ENCODE data around the gene RNF26.

RNF26 gene

DNA sequence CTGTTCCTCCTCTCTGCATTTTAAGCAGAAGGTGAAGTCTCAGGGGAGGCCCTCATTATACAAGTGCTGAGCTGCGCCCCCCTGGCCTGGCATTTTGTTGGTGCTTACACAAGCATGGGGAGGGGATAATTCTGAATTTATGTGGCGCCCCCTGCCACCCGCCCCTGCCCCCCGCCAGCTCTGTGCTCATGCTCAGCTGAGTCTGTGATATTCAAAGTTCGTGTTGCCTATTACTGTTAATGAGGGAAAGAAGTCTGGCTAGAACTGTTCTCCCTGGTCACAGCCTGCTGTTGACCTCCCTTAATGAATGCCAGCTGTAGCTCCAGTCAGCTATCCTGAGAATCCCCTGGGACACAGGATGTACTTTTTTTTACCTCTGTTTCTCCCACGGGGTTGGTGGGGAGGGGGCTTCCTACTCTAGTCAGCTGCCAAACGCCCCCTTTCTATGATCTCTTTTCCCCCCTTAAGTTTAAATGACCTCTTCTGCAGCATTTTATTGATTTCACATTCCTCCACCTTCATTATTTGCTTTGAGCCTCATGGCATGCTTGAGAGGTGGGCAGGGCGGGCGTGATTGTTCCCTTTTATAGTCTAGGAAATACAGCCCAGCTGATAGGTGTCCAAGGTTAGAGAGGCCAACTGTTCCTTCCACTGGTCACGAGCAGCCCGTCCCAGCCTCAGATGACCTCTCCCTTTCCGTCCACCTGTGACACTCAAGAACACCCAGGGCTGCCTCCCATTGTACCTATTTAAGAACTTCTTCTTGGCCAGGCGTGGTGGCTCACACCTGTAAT, 35.0 kb downstream of the RNF26 start:
- DNase-seq (ENCODE audit: low read depth in 1 of 2, low spot score in 1 of 2): no peak

DNA sequence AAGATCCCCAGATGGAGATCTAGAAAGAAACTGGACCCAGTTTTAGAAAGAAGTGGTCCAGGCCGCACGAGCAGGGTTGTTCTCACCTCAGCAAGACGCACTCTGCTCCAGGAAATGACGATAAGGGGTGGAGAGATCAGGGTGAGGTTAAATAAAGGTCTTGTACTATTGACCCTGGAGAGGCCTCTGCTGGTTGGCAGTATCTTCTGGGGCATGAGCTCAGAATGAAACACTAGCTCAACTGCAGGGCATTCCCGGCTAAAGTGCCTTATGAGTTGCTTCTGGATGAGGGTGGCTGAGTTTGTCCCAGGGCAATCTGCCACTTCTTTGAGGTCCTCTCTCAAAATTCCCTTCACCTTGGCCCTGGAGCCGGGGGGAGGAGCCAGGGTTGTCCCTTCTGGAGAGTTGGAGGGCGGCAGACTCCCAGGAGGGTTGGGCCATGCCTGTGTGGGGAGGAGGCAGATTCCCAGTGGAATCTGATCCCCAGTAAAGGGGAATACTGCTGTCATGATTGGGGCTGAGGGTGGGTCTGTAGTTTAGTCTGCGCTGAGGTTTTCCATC, 36.2 kb downstream of the RNF26 start:
- DNase-seq (ENCODE audit: low read depth in 1 of 2, low spot score in 1 of 2): no peak

DNA sequence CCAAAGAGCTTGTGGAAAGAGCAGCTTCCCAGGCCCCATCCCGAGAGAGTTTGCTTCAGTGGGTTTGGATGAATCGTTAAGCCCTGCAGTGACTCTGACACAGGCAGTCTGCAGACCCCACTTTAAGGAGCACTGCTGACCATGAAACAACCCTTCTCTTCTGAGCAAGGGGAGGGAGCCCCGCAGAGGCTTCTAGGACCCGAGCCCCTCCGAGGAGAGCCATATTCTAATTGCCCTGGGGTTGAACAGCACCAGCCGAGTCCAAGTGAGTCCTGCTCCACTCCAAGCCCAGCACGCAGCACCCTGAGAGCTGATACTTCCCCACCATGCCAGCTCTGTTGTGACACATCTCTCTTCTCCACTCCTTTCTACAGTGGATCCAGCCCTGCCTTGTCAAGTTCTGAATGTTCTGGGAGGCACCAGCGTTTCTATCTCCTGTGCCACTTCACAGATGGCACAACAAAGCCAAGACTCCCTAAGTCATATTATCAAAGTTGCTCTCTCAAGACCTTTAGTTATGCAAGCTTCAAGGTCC, 36.8 kb downstream of the RNF26 start:
- DNase-seq (ENCODE audit: low read depth in 1 of 2, low spot score in 1 of 2): no peak

DNA sequence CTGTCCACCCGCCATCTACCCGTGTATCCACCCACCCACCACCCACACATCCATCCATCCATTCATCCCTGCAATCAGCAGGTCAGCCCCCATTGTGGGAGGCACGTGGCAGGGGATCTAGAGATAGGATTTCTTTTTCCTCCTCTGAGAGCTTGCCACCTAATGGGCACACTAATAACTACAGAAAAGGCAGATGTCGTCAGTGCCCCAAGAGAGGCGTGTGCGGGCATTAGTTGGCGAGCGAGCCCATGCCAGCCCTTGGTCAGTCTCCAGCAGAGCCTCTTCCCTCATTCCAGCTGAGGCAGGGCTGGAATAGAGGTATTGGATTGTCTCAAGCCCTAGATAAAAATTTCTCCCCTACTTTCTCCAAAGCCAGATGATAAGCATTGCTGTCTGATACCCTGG, 37.5 kb downstream of the RNF26 start:
- DNase-seq (ENCODE audit: low read depth in 1 of 2, low spot score in 1 of 2): no peak

DNA sequence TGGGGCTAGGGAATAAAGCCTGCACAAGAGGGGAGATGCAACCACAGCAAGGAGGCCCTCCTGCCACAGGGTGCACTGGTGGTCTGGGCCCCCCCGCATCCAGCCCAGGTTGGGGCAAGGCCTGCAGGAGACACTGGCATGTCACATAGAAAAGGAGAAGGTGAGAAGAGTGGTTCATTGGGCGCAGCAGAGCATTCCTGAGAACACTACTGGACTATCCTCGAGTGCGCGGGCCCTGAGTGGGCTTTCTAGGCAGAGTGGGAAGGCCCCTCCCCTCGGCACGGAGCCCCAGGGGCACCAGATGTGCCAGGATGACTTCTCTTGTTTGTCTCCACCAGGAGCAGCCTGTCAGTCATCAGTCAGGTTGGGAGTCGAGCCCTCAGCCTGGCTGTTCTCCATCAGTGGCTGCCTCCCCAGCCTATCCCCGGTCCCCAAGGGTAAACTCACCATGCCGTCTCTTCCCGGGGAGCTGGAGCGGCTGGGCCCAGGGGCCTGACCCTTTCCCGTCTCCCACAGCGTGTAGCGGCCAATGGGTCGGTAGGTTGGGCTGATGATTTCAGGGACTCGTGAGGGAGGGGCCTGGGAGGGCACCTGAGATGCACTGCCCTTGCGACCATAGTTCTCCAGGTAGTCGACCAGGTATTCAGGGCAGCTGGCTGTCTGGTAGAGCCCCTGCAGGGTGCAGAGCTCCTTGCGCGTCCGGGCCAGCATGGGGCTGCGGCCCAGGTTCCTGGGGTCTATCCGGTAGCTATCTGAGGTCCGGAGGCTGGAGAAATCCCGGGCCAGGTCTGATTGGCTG, 38.1 kb downstream of the RNF26 start:
- no peak for DNase-seq (ENCODE audit: low read depth in 1 of 2, low spot score in 1 of 2)

DNA sequence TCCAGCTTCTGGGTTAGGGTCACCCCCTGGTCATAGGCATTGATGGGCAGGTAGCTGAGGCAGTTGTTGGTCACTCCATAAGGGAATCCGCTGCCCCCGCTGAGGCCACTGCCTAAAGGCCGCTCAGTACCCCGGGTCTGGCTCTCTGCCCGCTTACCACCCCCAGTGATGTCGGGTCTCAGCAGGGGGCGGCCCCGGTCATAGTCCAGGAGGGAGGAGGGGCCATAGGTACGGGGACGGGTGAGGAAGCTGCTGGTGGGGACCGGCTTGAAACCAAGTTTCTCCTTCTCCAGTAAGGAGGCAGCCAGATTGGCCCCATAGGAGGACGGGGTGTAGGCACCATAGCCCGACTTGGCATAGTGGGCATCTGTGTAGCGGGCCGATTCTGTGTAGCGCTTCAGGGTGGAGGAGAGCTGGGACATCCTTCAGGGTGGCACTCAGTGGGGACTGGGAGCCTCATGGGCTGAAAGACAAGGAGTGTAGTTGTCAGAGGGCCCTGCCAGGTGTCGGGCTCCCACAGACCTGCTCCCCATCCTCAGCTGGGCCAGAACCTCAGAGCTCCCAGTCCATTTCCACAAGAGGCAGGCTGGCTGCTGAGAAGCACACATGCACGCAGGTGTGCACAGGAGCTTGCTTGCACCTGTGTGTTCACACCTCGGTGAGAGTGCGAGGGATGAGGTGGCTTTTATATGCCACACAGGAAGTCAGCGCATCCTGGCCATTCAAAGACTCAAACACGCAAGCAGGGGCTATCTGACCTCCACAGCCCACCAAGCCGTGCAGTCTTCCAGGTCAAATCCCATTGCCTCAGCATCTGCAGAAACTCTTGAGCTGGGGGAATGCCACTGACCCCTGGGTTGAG, 39.0 kb downstream of the RNF26 start:
- no peak for DNase-seq (ENCODE audit: low read depth in 1 of 2, low spot score in 1 of 2)

DNA sequence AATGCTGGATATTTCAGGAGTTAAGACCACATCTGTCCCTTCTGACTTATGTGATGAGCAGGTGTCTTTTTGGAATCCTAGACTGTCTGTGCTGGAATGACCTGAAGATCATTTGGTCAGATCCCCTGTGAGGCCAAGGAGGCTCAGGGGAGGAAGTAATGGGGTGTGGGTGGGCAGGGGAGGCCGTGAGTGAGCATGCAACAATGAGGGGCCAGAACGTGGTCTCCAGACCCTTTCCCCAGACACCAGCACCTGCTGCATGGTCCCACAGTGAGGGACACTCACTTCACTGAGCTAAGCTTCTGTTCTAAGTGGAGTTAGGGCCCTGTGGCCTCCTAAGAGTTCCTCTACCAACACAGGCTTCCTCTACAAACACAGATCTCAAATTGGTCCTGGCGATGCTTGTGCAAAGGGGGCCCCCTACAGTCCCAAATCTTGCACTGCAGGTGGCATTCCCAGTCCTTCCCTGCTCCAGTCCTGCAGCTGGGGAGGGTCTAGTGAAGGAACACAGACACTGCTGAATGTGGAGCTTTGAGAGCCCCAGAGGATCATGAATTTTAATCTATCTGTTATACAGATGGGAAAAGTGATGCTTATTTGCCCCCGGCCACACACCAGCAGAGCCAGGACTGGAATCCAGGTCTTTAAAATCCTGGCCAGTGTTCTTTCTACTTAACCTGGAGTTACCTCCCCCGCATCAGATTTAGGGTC, 39.7 kb downstream of the RNF26 start:
- DNase-seq (ENCODE audit: low read depth in 1 of 2, low spot score in 1 of 2): no peak

DNA sequence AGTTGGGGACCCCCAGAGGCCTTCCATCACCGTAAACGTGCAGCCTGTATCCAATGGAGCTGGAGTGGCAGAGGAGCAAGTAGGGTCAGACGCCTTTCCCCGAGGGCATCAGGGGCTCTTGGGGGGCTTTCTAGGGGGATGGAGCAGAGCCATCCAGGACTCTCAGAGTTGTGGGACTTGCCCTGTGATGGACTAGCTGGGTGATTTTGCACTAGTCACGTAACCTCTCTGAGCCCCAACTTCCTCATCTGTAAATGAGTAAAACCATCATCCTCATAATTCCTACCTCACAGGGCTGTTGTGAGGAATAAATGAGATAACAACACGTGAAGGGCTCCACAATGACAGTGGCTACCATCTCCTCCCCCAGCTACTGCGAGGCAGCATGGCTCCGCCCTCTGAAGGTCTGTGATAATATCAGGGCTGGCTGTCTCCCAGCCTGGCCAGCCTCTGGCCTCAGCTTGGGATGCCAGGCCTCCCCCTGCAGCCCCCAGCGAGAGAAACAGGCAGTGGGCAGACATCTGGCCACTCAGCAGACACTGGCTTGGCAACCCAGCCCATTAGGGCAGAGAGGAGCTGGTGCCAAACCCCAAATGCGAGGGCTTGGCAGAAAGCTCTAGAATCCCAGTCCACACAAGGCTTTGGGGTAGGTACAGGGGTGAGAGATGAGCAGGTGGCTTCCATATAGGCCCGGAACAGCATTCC, 40.5 kb downstream of the RNF26 start:
- no peak for DNase-seq (ENCODE audit: low read depth in 1 of 2, low spot score in 1 of 2)

DNA sequence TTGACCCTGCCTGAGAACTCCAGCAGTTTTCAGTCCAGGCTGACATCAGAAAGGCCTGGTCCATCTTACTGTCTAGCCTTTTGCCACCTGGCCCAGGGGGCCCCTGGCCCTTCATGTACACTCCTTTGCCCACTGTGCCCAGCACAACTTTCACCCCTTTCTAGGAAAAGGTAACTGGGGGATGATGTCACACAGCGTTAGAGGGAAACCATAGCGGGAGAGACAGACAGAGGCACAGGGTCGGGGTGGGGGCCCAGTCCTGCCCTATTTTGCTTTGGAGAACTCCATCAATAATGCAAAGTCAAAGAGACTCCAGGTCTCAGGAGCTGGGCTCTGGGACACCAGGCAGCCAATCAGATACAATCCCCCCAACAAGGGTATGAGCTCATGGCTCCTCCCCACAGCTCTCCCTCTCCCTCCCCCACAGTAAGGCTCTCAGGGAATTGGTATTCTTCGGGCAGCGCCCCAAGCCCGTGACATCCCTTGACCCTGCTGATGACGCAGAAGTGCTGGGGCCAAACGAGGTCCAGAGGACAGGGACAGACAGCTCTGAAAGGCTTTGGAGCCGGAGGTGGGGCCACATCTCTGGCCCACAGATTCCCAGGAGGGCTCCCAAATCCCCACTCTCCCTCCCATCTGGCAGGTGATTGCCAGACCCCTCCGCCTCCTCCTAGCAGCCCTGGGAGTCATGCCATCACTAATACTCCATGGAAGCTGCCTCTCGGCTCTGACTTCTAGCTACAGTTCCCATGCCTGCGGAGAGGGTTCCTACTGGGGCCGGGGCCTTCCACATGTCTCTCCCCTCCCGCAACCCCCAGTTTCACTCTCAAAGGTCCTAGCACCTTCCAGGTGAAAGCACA, 41.2 kb downstream of the RNF26 start:
- DNase-seq (ENCODE audit: low read depth in 1 of 2, low spot score in 1 of 2): no peak

DNA sequence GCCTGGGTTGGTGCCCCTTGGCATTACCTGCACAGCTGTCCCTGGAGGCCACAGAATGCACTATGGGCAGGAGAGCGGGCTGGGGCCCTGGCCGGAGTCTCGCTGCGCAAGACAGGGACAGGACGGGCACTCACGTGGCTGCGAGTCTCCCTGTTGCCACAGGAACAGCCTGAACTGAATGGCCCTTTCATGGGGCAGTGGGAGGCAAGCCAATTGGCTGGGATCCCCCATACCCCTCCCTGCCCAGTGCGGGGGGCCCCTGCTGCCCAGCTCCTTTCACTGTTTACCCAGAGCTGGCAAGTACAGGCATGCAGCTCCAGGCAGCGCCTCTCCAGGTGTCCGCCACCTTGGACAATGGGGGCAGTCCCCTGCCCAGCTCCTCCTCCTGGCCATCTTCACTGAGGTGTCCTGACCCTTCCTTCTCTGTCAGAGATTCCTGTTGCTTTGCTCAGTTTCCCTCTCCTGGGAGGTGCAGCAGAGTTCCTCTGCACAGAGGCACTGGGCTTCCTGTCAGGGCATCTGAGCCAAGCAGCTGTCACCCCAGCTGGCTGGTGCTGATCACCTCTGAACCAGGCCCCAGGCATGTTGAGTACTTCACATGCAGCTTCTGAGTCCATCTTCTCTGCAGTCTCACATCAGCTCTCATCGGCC, 42.0 kb downstream of the RNF26 start:
- DNase-seq (ENCODE audit: low read depth in 1 of 2, low spot score in 1 of 2): no peak

DNA sequence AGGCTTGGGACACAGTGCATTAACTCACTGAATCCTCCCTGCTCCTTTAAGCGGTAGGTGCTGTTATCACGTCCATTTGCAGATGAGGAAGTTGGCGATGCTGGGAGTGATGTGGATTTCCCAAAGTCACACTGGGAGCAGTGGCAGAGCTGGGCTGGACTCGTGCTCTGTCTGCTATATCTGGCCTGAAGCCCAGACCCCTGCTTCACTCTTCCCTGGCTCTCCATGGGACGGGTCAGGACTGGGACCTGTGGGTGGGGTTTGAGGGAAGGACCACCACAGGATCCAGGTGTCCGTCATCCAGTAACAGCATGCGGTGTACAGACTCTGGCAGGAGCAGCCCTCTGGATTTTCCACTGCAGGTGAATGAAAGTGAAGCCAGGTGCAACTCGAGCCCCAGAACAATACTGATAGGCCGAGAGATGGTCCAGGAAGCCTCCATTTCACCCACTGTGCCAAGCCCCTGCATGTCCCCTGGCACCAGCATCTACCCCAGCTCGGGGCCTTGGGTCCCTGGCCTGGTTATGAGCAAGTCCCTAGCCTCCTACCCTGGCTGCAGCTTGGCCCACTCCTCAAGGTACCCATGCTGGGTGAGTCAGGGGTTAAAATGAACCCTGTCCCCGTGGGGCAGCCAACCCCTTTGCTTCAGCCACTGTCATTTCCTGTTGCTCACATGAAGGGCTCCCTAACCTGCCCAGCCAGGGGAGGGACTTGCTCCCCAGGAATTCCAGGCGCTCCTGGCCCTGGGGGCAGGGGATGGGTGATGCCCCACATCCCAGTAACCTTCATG, 43.0 kb downstream of the RNF26 start:
- DNase-seq (ENCODE audit: low read depth in 1 of 2, low spot score in 1 of 2): no peak

DNA sequence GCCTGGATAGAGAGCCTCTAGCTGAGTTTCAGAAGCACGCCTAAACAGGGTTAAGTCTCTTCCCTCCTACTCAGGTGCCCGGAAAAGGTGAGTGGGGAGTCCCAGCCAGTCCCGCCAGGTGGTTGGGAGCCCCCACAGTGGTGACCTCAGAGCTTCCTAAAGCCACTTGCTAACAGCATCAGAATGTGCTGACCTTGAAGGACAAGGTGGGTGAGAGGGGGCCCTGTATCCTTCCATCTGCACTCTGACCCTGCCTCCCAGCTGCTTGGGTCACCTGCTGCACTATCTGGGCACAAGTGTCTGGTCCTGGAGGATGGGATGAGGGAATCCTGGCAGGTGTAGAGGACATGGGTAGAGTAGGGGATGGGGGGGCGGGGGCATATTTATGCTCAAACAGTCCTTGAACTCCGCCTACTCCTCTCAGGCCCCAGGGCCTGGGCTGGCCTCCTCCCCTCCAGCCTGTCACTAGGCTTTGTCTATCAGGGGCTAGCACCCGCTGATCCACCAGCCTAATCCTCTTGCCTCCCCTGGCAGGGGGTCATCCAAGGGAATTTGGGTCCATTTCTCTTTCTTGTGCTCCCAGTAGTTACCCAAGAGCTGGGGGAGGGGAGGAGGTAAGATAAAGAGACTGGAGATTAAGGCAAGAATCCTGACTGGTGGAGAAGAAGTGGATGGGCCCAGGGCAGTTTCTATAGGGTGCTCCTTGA, 43.8 kb downstream of the RNF26 start:
- DNase-seq (ENCODE audit: low read depth in 1 of 2, low spot score in 1 of 2): no peak

DNA sequence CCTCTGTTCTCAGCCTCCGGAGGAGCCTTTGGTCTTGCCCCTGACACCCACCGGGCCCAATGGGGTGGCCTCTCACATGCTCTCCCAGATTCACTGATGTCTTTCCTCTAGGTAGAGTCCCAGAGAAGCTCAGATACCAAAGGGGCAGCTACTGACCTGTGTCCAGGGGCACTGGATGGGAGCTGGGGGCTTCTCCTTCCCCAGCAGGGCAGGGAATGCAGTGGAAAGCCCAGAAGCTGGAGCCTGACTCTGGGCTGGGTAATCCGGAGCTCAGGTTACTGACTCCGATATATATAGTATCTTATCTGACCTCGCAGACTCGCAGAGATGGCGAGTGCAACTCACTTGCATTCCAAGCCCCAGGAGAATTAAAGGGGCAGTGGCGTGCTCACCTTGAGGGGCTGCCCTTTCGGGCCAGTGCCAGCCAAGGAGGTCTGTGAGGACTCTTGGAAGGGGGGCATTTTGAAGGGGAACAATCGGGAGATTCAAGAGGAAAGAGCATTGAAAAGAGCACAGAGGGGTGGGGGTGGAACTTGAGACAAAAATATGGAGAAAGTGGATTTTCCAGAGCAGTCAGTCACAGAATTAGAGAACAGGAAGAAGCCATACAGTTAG, 44.6 kb downstream of the RNF26 start:
- no peak for DNase-seq (ENCODE audit: low read depth in 1 of 2, low spot score in 1 of 2)

DNA sequence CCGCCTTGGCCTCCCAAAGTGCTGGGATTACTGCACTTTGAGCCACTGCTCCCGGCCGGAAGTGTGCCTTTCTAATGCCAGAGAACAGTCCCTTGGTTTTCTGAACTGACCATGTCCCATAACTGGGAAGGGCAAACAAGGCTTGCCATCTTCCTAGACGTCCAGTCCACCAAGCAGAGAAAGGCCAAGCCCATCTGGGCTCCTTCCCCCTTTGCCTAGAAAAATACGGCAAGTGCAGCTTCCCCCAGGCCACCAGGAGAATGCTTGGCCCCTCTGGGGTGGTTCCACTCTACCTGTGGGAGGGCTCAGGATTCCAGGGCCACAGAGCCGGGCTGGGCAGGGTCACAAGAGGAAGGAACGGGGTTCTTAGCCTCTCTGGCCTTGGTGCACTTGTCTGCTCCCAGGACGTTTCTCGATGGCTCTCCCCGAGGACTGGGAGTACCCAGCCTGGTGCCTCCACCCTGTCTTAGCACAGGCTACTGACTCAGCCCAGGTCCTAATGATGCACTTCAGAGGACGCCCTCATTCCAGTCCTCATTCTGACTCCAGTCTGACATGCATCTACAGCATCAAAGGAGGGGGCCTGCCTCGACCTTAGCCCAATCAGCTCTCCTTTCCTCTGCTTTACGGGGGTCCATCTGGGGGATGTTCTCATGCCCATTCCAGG, 46.0 kb downstream of the RNF26 start:
- no peak for DNase-seq (ENCODE audit: low read depth in 1 of 2, low spot score in 1 of 2)

DNA sequence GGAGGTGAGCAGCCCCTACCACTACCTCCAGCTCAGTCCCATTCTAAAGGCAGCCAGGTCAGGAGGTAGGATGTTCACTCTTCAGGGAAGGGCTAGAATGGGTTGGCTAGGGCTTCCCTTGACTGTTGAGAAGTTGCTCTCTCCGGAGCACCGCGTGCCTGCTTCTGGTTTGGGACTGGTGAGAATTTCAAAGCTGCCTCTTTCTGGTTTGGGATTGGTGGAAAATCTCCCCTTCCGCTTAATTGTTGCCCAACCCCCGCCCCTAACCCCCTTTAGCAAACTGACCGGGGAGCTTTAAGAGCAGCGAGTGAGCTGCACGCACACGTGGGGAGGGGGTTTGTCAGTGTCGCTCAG, 46.5 kb downstream of the RNF26 start:
- DNase-seq (ENCODE audit: low read depth in 1 of 2, low spot score in 1 of 2): no peak
